ENCODE results near the gene SRMS.

The SRMS gene

GRCh38 chr20:63547725-63548480, at the start of gene SRMS:
SRMS (minus strand) TSS chr20:63547749; CDS start chr20:63547463, 286 bp downstream.
- peak; percentile 43 for DNase-seq

GRCh38 chr20:63596423-63596822, 48.9 kb upstream of the SRMS start:
- no peak for DNase-seq

GRCh38 chr20:63595416-63596127, 48.0 kb upstream of the SRMS start:
- no peak for DNase-seq

- DNase-seq, result no peak
Observed at GRCh38 chr20:63594043-63594561, 46.6 kb upstream of the SRMS start.

GRCh38 chr20:63592661-63593060, 45.1 kb upstream of the SRMS start:
- no peak for DNase-seq

GRCh38 chr20:63591786-63592355, 44.3 kb upstream of the SRMS start:
- DNase-seq, result no peak

- DNase-seq, result no peak
Observed at GRCh38 chr20:63591147-63591533, 43.6 kb upstream of the SRMS start.

- DNase-seq, result no peak
Observed at GRCh38 chr20:63590218-63591146, 42.9 kb upstream of the SRMS start.

- no peak for DNase-seq
Observed at GRCh38 chr20:63589261-63590217, 42.0 kb upstream of the SRMS start.

- no peak for DNase-seq
Observed at GRCh38 chr20:63588641-63589041, 41.1 kb upstream of the SRMS start.

- peak; percentile 61 for DNase-seq
Observed at GRCh38 chr20:63587776-63588591, 40.4 kb upstream of the SRMS start.

GRCh38 chr20:63587256-63587655, 39.7 kb upstream of the SRMS start:
- DNase-seq, result no peak

GRCh38 chr20:63586797-63587196, 39.2 kb upstream of the SRMS start:
- DNase-seq, result no peak

GRCh38 chr20:63585616-63586565, 38.3 kb upstream of the SRMS start:
- no peak for DNase-seq

- no peak for DNase-seq
Observed at GRCh38 chr20:63582382-63583063, 35.0 kb upstream of the SRMS start.

- peak; percentile 61 for DNase-seq
Observed at GRCh38 chr20:63580796-63581461, 33.4 kb upstream of the SRMS start.

- DNase-seq, result no peak
Observed at GRCh38 chr20:63579017-63579694, 31.6 kb upstream of the SRMS start.

All from hematopoietic multipotent progenitor cell treated with erythropoietin and hydrocortisone succinate and interleukin-3 and kit ligand, for 4 days (in vitro differentiated cells).